Embryonic facial prominence (tissue), 1 donor: Measurements from ENCODE around the gene FLT4.

Source experiments
- DNase-seq: peaks from one replicate; pipeline ENCODE4 v3.0.0-alpha.2; 2016; ENCODE audit errors: extremely low spot score

FLT4 gene

DNA sequence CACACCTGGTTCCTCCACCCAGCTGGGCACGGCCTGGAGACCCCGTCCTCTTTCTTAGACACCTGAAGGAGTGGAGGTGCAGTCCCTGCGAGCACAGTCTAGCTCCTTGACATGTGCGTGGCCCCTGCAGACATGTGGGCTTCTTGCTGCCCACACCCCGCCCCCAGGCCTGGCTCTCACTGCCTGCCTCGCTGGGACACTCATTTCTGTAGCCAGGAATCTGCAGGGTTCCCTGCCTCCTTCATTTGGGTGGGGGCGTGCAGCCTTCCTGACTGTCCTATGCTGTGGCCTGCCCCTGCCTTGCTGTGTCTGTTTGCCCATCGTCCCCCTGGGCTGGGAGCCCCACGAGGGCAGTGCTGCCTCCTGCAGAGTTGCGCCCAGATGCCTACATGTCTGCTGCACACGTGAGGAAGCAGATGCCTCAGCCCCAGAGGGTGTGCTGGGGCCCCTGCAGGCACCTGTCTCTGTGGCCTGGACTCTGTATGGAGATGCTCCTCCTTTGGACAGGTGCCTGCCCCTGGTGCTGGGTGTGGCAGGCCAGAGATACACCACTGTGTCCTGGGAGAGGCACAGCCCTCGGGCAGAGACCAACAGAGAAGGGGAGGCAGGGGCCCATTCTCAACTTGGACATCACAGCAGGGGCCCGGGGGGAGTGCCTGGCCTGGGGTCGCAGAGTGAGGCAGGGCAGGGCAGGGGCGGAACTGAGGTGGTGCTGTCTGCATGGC, 22.6 kb downstream of the FLT4 start:
- DNase-seq, result no peak

DNA sequence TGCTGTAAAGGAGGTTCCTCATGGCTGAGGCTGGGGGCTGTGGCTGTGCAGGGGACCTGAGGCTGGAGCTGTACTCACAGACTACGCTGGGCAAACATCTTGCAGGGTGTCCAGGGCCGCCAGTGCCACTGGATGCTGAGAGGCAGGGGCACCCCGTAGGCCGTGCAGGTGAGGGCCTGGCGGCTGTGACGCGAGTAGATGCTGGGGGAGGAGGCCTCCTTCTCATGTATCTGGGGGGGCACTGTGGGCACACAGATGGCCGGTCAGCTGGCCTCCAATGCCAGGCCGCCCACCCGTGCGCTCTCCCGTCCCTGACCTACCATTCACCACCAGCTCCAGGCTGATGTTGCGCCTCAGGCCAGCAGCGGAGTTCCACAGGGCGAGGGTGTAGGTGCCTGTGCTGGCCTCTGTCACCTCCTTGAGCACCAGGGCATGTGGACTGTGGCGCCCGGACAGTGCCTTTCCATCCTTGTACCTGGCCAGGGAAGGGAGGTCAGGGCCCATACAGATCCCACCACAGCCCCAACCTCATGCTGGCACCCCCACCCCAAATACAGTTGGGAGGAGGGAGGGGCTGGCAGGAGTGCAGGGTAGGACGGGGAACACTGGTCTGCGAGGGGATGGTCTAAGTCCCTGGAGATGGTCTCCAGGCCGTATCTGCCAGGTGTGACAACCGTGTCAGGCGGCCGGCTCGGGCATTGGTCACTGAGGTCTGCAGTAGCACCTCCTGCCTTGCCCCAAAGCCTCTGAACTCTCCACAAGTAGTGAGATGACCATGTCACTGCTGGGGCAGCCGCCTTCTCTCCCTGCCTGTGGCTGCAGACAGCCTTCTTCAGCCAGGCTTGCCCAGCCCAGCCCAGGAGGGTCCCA, 23.4 kb downstream of the FLT4 start:
- no peak for DNase-seq

DNA sequence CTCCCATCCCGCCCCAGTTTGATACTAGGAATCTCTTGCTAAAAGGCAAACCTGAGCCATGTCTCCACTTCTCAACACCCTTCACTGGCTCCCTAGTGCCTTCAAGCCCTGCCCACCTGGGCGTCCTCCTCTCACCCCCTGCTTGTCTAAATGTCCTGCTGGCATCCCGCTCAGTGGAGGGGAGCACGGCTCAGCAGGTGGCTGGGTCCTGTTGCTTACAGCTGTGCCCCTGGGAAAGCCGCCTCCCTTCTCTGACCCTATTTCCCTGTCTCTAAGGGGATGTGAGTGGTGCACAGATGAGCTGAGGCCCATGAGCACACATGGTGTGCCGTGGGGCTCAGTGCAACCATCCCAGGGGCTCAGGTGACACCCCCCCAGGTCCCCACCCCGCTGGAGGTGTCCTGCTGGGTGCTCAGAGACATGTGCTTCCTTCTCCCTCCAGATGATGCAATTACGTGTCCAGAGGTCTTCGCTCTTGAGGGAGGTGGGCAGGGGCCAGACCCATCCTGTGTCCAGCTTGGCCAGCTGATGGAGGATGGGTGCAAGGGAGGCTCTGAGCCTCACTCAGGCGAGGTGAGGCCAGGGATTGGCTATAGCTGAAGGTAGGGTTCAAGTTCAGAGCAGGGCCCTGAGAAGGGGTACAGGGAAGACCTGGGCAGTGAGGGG, 24.1 kb downstream of the FLT4 start:
- DNase-seq, result no peak

DNA sequence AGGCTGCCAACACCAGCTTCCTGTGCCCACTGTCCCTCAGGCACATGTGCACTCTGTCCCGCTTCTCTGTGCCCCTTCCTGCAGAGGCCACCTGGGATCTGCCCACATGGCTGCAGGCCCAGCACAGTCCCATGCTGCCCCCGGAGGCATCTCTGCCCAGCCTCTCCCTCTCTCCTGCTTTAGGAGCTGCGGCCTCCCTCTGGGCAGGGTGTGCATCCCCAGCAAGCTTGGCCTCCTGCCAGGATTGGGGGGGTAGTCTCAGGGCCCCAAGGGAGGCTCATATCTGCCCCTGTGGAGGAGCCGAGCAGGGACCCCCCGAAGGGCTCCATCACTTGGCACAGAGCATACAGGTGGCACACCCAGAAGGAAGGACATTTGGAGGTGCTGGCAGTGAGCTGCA, 24.8 kb downstream of the FLT4 start:
- DNase-seq, result no peak

DNA sequence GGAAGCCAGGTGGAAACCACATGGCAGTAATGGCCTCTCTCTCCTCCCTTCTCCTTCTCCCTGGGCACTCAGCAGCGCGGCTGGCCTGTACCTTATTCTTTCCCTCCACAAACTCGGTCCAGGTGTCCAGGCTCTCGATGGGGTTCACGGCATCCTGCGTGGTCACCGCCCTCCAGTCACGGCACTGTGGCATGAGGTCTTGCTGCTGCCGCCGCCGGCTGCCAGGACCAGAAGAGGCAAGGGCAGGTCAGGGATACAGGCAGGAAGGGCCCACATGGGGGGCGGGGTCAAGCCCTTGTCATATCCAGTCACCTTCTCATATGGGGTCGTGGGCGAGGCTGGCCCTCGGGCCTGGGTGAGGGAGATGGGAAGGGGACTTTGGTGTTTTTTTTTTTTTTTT, 25.6 kb downstream of the FLT4 start:
- DNase-seq, result no peak

DNA sequence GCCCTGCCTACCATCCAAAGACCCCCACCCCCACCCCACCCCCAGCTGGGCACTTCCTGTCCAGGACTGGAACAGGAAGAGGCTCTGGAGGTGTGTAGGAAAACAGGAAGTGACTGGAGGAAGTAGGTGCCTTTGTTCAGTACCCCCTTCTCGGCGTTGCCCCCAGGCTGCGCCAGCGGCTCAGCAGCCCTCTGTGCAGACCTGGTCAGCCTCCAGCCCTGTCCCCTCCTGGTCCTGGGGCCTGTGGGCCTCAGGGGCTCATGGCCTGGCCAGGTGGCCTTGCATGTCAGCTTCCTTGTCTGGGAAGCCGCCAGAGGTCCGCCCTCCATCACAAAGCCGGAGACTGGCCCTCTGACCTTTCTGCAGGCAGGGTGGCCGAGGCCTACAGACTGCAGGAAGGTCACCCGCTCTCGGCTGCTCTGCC, 26.0 kb downstream of the FLT4 start:
- DNase-seq, result no peak

DNA sequence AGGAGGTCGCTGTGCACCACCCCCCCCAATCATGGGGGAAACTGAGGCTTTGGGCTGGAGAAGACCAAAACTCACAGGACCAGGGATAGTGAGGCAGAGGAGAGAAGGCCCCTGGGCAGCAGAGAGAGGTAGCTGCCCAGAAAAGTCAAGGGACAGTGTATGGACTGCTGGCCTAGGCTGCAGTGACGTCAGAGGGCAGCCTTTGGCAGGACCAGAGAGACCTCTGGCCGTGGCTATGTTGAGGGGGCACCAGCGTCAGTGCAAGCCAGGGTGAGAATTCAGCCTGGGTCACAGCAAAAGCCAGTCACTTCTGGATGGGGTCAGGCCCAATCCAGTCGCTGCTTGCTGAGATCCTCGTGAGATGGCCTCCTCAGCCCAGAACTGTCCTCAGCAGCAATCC, 26.5 kb downstream of the FLT4 start:
- no peak for DNase-seq

DNA sequence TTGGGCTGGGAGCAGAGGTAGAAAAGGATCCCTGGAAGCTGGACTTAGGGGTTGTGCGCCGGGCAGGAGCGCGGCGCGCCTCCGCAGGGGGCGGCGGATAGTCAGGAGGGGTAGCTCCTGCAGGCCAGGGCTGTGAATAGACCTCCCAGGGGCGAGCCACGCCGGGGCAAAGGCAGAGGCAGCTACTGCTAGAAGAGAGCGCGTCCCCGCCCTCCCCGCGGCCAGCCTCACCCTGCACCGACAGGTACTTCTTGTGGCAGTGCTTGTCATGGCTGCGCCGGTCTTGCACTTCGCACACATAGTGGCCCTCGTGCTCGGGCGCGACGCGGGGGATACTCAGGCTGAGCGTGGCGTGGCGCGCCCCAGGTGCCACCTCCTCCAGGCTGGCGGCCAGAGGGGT, 28.1 kb downstream of the FLT4 start:
- DNase-seq, result no peak

DNA sequence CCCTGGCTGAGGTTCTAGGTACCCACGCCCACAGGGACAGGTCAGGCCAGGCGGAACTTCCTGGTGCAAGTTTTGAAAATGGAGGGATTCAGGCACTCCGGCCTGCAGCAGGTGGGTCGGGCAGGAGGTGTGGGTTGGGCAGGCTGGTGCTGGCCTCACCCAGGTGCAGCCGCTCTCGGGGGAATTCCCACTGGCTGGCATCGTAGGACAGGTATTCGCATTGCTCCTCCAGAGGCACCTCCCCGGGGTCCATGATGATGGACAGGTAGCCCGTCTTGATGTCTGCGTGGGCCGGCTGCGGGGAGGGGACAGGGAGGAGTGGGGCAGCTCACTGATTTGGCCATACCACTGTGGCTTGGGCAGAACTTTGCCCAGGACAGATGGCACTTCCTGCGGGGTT, 29.4 kb downstream of the FLT4 start:
- DNase-seq, result no peak

DNA sequence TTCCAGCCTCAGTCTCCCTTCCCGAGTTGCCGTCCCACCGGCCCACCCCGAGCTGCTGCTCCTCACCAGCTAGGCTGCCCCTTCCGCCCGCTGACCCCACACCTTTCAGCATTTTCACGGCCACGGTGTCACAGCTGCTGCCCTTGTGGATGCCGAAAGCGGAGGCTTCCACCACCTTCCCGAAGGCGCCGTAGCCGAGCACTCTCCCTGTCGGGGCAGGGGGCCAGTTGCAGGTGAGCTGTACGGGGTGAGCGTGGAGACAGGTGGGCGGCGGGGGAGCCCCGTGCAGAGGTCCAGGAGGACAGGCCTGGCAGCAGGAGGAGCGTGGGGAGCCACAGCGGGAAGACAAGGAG, 29.9 kb downstream of the FLT4 start:
- no peak for DNase-seq

DNA sequence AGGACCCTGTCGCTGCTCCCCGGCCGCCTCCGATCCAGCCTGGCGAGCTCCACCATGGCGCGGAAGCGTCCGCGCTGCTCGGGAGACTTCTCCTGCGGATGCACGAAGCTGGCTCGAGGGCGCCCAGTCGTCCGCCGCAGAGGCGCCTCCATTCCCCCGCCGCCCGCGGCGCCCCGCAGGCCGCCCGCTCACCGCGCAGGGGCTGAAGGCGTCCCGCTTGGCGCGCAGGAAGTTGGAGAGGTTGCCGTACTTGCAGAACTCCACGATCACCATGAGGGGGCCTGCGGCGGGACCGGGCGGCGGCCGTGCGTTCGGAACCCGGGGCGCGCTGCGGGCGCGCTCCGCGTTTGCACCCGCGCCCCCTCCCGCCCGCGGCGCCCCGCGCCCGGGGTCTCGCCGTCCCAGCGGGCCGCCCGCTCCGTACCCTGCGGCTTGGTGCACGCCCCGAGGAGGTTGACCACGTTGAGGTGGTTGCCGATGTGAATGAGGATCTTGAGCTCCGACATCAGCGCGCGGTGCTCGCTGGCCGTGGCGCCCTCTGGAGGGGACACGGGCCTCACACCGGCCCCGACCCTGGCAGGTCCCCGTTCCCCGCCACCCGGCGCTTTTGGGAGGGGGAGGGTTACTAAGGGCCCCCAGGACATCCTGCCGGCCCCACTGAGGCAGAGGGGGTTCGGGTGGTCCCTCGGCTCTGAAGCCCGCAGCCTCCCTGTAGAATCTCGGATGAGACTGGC, 30.4 kb downstream of the FLT4 start:
- no peak for DNase-seq

DNA sequence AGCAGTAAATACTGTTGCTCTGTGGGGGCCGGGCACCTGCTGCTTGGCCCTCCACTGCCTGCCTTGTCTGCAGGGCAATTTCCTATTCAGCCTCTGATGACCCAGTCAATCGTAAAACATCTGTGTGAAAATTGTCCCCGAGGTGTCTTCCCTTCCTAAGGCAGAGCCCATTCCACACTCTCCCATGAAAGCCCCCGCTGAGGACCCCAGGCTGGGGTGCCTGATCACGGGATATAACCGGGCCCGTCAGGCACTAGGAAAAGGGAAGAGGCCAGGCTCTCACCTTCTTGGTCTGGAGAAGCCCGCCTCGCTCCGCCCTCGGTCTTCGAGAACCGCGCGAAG, 30.9 kb downstream of the FLT4 start:
- DNase-seq, result no peak

DNA sequence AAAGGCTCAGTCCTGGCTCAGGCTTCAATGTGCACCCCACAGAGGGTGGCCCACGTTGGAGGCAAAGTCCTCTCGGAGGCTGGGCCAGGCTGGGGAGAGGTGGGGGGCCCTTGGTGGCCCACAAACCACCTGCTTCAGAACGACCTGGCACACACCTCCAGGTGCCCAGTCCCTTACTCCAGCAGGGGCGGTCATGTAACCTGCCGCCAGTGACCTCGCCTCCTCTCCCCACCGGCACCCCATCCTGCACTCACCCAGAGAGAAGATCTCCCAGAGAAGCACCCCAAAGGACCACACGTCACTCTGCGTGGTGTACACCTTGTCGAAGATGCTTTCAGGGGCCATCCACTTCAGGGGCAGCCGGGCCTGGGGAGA, 35.6 kb downstream of the FLT4 start:
- no peak for DNase-seq

DNA sequence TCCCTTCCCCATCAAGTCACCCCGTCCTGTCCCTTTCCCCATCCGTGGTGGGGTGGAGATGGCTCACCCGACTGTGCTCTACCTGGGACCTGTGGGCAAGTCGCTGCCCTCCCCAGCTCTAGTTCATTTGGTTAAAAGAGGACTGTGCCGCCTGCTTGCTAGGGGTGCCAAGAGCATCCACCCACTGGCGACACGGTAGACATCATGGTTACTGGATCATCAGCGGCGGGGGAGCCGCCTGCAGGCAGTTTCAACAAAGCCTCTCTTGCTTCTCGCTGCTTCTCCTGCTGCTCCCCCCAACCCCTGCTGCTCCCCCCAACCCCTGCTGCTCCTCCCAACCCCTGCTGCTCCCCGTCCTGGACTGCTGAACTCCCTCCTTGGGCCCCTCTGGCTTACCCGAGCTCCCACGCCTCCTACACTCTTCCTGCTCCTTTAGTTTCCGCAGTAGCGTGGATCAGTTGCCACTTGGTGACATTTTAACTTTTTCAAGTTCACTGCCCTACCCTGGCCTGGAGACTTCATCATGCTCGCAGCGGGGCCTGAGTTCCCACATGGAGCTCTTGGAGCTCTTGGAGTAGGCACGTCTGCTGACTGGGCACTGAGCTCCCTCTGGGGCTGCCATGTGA, 36.1 kb downstream of the FLT4 start:
- DNase-seq, result no peak

DNA sequence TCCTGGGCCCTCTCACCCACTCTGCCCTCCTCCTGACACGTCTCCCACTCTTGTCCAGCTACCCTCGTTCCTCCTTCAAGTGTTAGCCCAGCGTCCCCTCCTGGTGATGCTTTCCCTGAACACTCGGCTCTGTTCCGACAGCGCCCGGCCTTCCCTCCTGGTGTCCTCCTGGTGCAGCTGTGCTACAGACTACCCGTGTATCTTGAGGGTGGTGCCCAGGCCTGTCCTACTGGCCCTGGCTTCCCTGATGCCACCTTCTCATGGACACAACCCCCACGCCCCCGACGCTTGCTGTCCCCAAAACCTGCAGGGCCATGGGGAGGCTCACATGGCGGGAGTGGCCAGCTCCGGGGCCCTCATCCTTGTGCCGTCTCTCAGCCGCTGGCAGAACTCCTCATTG, 36.7 kb downstream of the FLT4 start:
- DNase-seq, result no peak

DNA sequence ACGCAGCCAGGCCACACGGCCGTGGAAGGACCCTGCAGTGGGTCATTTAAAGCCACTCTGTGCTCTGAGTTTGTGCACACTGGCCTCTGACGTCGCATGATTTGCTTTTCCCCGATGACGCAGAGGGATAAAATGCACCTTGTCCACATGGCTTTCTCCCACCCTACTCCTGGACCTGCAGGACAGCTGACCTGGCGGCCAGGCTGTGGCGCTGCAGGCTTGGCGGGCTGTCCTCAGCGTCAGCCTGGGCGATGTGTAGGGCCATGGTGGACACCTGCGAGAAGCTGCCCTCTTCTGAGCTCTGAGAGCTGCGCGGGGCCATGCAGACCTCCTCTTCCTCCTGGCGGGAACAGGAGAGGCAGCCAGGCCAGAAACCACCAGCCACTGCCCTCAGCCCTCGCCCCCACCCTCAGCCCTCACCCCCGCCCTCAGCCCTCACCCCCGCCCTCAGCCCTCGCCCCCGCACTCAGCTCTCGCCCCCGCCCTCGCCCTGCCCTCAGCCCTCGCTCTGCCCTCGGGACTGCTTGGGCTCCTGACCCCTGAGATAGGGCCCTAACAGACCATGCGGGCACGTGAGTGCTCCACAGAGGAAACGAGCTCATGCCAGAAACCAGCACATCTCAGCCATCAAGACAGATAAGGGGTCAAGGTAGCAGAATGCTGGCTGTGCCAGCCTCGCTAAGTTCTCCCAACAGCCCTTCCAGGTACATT, 38.1 kb downstream of the FLT4 start:
- no peak for DNase-seq

DNA sequence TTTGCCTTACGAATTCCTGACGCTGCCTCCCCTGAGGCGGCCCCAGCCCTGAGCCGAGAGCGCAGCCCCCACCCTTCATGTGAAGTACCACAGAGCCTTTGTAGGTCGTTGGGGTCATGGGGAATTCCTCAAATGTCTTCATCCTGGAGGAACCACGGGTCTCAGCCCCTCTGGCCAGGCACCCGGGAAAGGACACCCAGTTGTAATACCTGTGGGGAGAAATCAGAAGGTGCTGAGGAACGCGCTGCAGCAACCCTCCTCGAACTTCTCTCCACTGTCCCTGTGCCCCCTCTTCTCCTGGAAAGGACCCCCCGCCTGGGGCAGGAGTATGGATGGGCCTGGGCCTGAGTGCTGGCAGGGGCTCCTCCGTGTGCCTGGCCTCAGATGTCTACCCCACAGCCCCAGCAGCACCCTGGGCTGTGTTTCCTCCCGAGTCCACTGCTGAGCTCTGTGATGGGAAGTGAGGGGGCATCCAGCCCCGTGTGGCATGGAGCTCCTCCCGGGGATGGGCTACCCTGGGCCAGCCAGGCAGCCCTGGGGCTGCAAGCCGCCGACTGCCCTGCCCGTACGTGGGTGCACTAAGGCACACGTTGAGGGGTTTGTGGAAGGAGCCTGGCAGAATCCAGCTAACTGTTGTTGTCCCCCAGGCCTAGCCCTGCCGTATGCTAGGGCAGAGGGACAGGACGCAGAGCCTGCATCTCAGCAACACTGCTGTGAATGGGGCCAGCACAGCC, 39.4 kb downstream of the FLT4 start:
- DNase-seq, result no peak

DNA sequence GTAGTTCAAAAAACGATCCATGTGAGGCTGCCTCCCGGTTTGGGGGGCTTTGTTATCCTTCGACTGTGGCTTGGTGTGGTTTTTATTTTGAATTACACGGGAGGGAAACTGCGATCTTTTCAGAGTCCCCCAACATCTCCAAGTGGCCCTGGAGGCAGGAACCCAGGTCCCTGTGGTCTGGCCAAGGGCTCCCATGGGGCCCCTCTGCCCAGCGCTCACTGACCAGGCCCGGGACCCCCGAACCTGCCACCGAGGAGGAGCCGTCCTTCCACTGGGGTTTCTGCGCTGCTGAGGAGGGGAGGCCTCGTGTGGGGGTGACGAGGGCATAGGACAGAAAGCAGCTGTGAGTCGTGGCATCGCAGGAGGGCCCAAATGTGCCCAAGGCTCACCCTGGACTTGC, 40.0 kb downstream of the FLT4 start:
- no peak for DNase-seq

DNA sequence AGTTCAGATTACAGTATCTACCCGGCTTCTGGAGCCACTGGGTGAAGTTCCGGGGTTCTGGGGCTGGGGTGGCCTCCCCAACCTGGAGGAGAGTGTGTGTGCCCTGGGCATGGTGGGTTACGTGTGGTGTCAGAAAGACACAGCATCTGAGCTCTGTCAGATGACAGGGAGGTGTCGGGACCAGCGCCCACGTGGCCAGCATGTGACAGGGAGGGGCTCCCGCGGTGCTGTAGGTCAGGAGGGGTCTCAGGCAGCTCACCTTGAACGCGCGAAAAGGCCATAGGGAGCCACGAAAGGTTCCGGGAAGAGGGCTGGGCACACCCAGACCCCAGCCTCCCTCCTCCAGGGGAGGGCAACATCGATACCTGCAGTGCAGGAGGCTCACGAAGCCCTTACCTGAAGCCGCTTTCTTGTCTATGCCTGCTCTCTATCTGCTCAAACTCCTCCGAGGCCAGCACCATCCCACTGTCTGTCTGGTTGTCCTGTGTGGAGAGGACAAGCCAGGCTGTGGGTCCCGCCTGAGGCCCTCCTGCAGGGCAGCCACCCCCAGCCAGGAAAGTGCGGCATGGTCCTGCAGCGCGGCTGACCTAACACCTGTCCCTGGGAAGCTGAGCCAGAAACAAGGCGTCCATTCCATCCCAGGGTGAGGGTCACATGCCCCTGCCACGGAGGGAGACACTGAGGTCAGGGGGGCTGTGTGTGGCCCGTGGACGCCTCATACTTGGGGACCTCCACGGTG, 40.7 kb downstream of the FLT4 start:
- DNase-seq, result no peak
